GM13976 (cell line): ENCODE measurements around the gene KRT74.

Experiments
- DNase-seq: peaks from one replicate; pipeline ENCODE4 v3.0.0; 2012; ENCODE audit warnings: low spot score
- in situ Hi-C: fragments of 300-500 bp; cut with MboI; formaldehyde crosslinking; loops from one replicate; pipeline ENCODE4 v1.12.0; 2022; ENCODE audit warnings: low sequenced_read_pairs, mixed read lengths, inconsistent platforms; ENCODE audit not compliant: unreplicated experiment
- TF ChIP-seq, protein P1 (sequence below): IDR thresholded peaks from 2 replicates; pipeline ENCODE4 v1.5.1; 2012; ENCODE audit warnings: borderline replicate concordance, mild to moderate bottlenecking; ENCODE audit not compliant: insufficient read depth; ENCODE audit errors: extremely low read depth, missing control alignments, control extremely low read depth

The KRT74 gene

DNA sequence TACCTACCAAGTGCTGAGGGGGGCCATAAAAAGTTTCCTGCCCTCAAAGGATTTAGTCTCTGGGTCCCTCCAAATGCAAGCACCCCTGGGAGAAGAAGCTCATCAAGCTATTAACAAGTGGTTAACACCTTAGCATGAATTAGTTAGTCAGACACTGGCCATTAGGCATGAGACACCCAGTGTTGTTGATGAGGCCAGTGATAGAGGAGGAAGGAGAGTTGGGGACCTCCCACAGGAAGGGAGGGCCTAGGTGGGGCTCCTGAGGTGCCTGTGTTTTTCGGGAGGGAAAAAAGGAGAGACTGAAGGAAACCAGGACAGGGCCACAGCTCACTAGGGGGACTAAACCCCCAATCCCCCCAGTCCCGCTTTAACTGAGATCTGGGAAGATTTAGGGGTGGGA lies 16.2 kb downstream of the KRT74 start:
- TF ChIP-seq, protein P1, sequence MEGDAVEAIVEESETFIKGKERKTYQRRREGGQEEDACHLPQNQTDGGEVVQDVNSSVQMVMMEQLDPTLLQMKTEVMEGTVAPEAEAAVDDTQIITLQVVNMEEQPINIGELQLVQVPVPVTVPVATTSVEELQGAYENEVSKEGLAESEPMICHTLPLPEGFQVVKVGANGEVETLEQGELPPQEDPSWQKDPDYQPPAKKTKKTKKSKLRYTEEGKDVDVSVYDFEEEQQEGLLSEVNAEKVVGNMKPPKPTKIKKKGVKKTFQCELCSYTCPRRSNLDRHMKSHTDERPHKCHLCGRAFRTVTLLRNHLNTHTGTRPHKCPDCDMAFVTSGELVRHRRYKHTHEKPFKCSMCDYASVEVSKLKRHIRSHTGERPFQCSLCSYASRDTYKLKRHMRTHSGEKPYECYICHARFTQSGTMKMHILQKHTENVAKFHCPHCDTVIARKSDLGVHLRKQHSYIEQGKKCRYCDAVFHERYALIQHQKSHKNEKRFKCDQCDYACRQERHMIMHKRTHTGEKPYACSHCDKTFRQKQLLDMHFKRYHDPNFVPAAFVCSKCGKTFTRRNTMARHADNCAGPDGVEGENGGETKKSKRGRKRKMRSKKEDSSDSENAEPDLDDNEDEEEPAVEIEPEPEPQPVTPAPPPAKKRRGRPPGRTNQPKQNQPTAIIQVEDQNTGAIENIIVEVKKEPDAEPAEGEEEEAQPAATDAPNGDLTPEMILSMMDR = no peak
- DNase-seq = no peak
- in situ Hi-C loops = no loop called here

DNA sequence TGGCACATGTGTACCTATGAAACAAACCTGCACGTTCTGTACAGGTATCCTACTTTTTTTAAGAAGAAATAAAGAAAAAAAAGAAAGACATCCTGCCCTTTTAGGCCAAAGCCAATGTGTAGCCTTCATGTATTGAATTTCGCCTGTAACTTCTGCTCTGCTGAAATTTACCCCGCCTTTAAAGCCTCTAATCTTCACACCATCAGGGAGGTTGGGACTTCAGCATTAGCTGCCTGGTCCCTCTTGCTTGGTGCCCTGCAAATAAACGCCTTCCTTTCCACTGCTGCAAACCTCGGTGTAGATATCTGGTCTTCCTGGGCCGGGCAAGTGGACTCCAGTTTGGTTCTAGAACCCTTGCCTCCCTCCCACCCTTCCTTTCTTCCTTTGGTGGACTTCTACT lies 18.1 kb downstream of the KRT74 start:
- TF ChIP-seq, protein P1 = no peak
- in situ Hi-C loops = no loop called here
- DNase-seq = no peak

DNA sequence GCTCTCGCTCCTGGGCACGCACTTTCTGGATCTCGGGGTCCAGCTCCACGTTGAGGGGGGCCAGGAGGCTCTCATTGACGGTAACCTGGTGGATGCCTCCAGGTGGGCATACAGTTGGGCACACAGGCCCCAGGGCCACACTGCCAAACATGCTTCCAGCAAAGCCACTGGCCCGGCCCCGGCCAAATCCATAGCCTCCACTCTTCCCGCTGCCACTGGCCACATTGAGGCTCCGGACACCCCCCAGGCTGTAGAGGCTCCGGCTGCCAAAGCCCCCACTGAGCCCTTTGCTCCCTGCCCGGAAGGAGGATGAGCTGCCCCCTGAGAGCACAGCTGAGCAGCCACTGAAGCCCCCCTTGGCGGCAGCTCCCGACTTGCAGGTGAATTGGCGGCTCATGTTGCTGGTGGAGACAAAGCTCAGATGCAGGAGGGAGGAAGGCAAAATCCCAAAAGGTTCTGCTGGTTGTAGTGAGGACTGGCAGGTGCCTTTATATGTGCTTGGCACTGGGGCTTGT lies 20.9 kb downstream of the KRT74 start, which contains the start of gene KRT71:
Gene KRT71, minus strand, starts transcription at position 465 of the 515 bp plus-strand sequence. Its CDS starts 68 bp downstream, at position 397.
- TF ChIP-seq, protein P1 = no peak
- DNase-seq = no peak
- in situ Hi-C loops = no loop called here

DNA sequence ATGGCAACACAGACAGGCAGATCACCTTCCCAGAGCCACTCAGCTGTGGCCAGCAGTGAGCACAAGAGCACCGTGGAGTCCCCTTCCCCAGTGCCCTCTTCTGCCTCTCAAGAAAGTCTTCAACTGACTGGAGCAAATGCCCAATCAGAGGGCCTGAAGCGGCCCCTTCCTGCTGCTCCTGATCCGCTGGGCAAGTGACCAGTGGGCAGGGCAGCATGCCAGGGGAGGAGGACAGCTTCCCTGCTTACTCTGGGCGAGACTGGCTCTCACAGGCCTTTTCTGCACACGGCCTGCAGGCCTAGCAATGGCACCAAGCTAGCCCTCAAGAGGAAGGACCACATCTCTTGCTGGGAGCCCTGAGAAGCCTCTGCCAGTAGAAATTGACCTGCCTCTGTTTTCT lies 21.6 kb downstream of the KRT74 start:
- in situ Hi-C loops = no loop called here
- TF ChIP-seq, protein P1 = no peak
- no peak for DNase-seq

DNA sequence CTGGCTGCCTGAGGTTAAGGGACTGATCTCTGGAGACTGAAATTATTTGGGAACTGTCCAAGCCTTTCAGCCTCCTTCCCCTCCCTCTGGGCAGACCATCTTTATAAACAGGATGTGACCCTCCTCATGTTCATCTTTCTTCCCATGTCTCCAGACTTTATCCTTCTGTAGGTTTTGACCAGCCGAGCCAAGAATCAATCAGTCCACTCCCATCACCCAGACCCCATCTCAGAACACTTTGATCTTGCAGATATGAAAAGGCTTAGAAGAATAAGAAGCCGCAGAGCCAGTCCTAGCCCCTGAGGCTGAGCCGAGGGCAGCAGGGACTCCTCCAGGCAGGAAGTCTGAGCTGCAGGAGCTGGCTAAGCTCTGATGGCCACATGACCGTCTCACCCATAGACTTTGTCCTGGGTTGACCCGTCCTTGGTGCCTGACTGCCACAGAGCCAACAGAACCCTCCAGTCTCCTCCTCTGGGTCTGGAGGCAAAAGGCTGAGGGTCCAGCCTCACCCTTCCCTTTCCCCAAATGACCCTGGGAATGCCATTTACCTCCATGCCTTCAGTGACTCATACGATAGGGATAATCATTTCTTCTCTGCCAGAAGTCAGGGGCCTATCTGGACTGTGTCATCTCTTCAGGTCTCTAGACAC lies 22.3 kb downstream of the KRT74 start:
- TF ChIP-seq, protein P1 = no peak
- in situ Hi-C loops = no loop called here
- DNase-seq = no peak

DNA sequence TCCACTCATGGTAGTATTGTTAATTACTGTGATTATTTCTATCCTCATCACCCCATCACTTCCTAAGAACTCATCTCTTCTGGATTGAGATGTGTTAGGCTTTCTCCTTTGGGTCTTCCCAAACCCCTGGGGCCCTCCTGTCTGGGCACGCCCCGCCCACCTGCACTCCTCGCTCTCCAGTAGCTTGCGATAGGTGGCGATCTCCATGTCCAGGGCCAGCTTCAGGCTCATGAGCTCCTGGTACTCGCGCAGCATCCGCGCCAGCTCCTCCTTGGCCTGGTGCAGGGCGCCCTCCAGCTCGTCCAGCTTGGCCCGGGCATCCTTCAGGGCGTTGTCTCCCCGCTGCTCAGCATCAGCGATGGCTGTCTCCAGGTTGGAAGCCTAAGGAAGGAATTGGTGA lies 27.5 kb downstream of the KRT74 start:
- DNase-seq = no peak
- TF ChIP-seq, protein P1 = no peak
- in situ Hi-C loops = no loop called here
